Measurements from ENCODE around the gene LRMDA.

LRMDA gene

GRCh38 chr10:75851580-75852345 lies 420.3 kb downstream of the LRMDA start:
- Histone ChIP-seq H3K36me3 (ENCODE audit: control insufficient read depth, insufficient read depth, low read length) (no peaks in the 10 kb centered on the region), H3K4me1 (ENCODE audit: control insufficient read depth, insufficient read depth, low read length) (no peaks in the 10 kb centered on the region), H3K9ac (ENCODE audit: low read length) (no peak overlapping the region), H3K27me3 (ENCODE audit: control insufficient read depth, insufficient read depth, low read length) (no peaks in the 10 kb centered on the region), H3K4me3 (ENCODE audit: low read depth, low read length) (no peak overlapping the region), H3K27ac (ENCODE audit: low read depth, low read length) (no peak overlapping the region), H3K9me3 (ENCODE audit: control insufficient read depth, insufficient read depth, low read depth, low read length) (no peaks in the 10 kb centered on the region)

- H3K36me3 ChIP-seq (ENCODE audit: control insufficient read depth, insufficient read depth, low read length) = no peaks in the 10 kb centered on the region
- H3K27me3 ChIP-seq (ENCODE audit: control insufficient read depth, insufficient read depth, low read length) = no peaks in the 10 kb centered on the region
- H3K4me1 ChIP-seq (ENCODE audit: control insufficient read depth, insufficient read depth, low read length) = peaks cover 11% of the 10 kb centered on the region
- no peaks in the 10 kb centered on the region for H3K9me3 ChIP-seq (ENCODE audit: control insufficient read depth, insufficient read depth, low read depth, low read length)
- no peak overlapping the region for H3K27ac ChIP-seq (ENCODE audit: low read depth, low read length)
- no peak overlapping the region for H3K4me3 ChIP-seq (ENCODE audit: low read depth, low read length)
- H3K9ac ChIP-seq (ENCODE audit: low read length) = no peak overlapping the region
Observed at GRCh38 chr10:75852851-75853484, 421.5 kb downstream of the LRMDA start.

DNA sequence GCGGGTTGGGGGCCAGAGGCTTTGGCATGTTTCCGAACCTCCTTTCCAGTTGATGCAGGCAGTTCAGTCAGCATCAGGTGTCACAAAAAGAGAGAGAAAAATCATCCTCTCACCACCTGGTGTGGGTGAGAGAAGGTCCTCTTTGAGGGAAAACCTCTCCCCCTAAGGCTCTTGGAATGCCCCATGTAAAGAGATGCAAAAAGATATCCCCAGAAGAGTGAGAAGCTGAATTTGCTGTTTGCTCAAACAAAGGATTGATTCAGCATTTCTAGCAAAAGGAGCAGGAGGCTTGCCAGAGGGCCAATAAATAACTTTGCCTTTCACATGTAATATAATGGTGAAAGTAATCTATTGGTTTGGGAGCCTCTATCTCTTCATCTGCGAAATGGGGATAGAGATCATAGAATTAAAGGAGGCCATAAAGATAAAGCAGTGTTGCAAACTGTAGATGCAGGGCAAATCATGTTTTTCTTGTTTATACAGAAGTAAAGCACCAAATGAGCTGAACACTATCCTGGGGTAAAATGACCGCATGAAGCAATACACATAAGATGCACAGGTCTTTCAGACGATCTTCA lies 425.9 kb downstream of the LRMDA start:
- Histone ChIP-seq H3K27me3 (ENCODE audit: control insufficient read depth, insufficient read depth, low read length) (no peaks in the 10 kb centered on the region), H3K36me3 (ENCODE audit: control insufficient read depth, insufficient read depth, low read length) (no peaks in the 10 kb centered on the region), H3K4me3 (ENCODE audit: low read depth, low read length) (no peak overlapping the region), H3K4me1 (ENCODE audit: control insufficient read depth, insufficient read depth, low read length) (peaks cover 18% of the 10 kb centered on the region), H3K9ac (ENCODE audit: low read length) (no peak overlapping the region), H3K27ac (ENCODE audit: low read depth, low read length) (peak overlapping the region; percentile 47; the same call in 1 of the 2 replicates), H3K9me3 (ENCODE audit: control insufficient read depth, insufficient read depth, low read depth, low read length) (no peaks in the 10 kb centered on the region)

DNA sequence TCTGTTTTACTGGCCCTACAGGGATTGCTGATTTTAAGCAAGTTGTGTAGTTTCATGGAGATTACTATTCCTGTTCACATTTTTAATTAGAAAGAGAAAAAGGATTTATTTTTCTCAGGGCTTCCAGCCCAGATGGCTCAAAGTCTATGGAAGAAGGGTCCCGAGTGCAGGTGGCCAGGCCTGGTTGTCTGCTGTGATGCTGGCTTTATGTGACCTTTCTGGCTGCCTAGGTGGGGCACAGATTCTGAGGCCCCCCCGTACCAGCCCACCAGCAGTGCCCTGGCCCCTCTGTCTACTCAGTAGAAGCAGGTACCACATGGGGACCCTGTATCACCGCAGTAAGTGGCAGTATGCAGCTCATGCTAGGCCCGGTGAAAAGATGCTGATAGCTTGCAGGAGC lies 426.5 kb downstream of the LRMDA start:
- no peak overlapping the region for H3K27ac ChIP-seq (ENCODE audit: low read depth, low read length)

DNA sequence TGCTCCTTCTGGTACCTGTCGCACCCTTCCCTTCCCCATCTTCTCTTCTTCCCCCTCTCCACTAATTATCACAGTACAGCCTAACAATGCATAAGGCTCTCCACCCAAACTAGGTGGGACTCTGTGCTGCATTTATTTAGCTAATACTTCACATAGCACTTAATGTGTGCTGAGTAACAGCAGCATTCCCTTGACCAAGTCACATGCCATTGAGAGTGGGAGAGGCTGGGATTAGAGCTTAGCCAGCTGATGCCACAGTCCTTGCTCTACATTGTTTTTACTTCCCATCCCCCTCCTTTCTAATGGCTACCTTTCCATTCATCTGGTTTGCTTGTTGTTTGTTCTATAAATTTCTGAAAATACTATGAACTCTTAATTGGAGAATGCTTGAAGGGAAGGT lies 426.9 kb downstream of the LRMDA start:
- no peak overlapping the region for H3K4me3 ChIP-seq (ENCODE audit: low read depth, low read length)
- no peak overlapping the region for H3K27ac ChIP-seq (ENCODE audit: low read depth, low read length)
- H3K9me3 ChIP-seq (ENCODE audit: control insufficient read depth, insufficient read depth, low read depth, low read length) = no peaks in the 10 kb centered on the region
- no peaks in the 10 kb centered on the region for H3K36me3 ChIP-seq (ENCODE audit: control insufficient read depth, insufficient read depth, low read length)
- no peaks in the 10 kb centered on the region for H3K27me3 ChIP-seq (ENCODE audit: control insufficient read depth, insufficient read depth, low read length)
- H3K4me1 ChIP-seq (ENCODE audit: control insufficient read depth, insufficient read depth, low read length) = peaks cover 18% of the 10 kb centered on the region
- H3K9ac ChIP-seq (ENCODE audit: low read length) = no peak overlapping the region

More for the DNA sequence above, 426.5 kb downstream of the LRMDA start:
- no peaks in the 10 kb centered on the region for H3K27me3 ChIP-seq (ENCODE audit: control insufficient read depth, insufficient read depth, low read length)
- no peak overlapping the region for H3K4me3 ChIP-seq (ENCODE audit: low read depth, low read length)
- H3K4me1 ChIP-seq (ENCODE audit: control insufficient read depth, insufficient read depth, low read length) = peaks cover 18% of the 10 kb centered on the region
- no peaks in the 10 kb centered on the region for H3K9me3 ChIP-seq (ENCODE audit: control insufficient read depth, insufficient read depth, low read depth, low read length)
- no peak overlapping the region for H3K9ac ChIP-seq (ENCODE audit: low read length)
- no peaks in the 10 kb centered on the region for H3K36me3 ChIP-seq (ENCODE audit: control insufficient read depth, insufficient read depth, low read length)

GRCh38 chr10:75859141-75859540 lies 427.7 kb downstream of the LRMDA start:
- H3K36me3 ChIP-seq (ENCODE audit: control insufficient read depth, insufficient read depth, low read length) = no peaks in the 10 kb centered on the region
- H3K4me3 ChIP-seq (ENCODE audit: low read depth, low read length) = no peak overlapping the region
- H3K27me3 ChIP-seq (ENCODE audit: control insufficient read depth, insufficient read depth, low read length) = no peaks in the 10 kb centered on the region
- peaks cover 18% of the 10 kb centered on the region for H3K4me1 ChIP-seq (ENCODE audit: control insufficient read depth, insufficient read depth, low read length)
- H3K9ac ChIP-seq (ENCODE audit: low read length) = no peak overlapping the region
- no peak overlapping the region for H3K27ac ChIP-seq (ENCODE audit: low read depth, low read length)
- H3K9me3 ChIP-seq (ENCODE audit: control insufficient read depth, insufficient read depth, low read depth, low read length) = no peaks in the 10 kb centered on the region

DNA sequence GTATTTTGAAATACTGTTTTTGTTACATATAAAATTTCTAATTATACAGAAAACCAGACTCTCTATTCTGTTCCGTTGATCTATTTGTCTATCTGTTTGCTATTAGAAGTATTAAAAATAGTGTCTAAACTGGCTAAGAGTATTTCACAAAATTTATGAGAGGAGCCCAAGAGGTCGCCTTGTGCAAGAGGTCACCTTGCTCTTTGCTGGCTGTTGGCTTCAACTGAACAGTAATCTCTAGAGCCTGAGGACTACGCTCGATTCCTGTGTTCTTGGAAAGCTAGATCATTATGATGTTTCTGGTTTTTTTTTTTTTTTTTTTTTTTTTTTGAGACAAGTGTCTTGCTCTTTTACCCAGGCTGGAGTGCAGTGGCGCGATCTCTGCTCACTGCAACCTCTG lies 428.6 kb downstream of the LRMDA start:
- Histone ChIP-seq H3K4me1 (ENCODE audit: control insufficient read depth, insufficient read depth, low read length) (peaks cover 18% of the 10 kb centered on the region), H3K9ac (ENCODE audit: low read length) (no peak overlapping the region), H3K27me3 (ENCODE audit: control insufficient read depth, insufficient read depth, low read length) (no peaks in the 10 kb centered on the region), H3K4me3 (ENCODE audit: low read depth, low read length) (no peak overlapping the region), H3K36me3 (ENCODE audit: control insufficient read depth, insufficient read depth, low read length) (no peaks in the 10 kb centered on the region), H3K27ac (ENCODE audit: low read depth, low read length) (no peak overlapping the region), H3K9me3 (ENCODE audit: control insufficient read depth, insufficient read depth, low read depth, low read length) (no peaks in the 10 kb centered on the region)

DNA sequence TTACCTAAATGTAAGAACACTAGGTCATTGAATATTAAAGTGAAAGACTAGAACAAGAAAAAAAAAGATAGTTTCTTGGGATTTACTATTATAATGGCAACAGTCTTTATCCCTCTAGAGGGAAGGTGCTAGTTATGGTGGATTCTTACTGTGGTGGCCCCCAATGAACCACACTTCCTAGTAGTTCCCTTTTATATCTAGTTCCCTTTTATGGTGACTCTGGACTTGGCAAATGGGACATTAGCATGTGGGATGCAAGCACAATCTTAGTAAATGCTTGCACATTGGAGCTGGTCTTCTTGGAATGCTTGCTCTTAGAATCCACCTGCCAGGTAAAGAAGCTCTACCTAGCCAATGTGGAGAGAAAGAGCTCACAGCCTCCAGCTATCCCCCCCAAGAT lies 430.2 kb downstream of the LRMDA start:
- Histone ChIP-seq H3K4me3 (ENCODE audit: low read depth, low read length) (no peak overlapping the region), H3K27ac (ENCODE audit: low read depth, low read length) (no peak overlapping the region), H3K4me1 (ENCODE audit: control insufficient read depth, insufficient read depth, low read length) (peaks cover 18% of the 10 kb centered on the region), H3K27me3 (ENCODE audit: control insufficient read depth, insufficient read depth, low read length) (no peaks in the 10 kb centered on the region), H3K36me3 (ENCODE audit: control insufficient read depth, insufficient read depth, low read length) (no peaks in the 10 kb centered on the region), H3K9me3 (ENCODE audit: control insufficient read depth, insufficient read depth, low read depth, low read length) (no peaks in the 10 kb centered on the region), H3K9ac (ENCODE audit: low read length) (no peak overlapping the region)

DNA sequence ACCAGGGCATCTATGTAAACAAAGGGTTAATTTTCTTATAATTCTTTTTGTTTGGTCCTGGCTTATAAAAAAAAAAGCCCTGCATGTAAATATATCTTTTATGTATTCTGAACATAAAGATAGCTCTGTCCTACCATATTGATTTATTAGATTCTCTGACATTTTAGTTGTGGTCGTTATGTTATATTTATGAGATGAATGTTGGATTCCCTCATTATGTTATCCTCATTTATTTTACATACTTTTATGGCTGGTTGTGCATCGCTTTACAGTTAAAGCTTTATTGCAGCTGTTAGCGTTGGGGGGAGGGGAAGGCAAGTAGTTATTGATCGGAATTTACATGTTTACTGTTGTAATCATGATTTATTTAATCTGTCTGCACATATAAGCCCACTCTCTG lies 431.5 kb downstream of the LRMDA start:
- Histone ChIP-seq H3K27ac (ENCODE audit: low read depth, low read length) (no peak overlapping the region), H3K9ac (ENCODE audit: low read length) (no peak overlapping the region), H3K4me3 (ENCODE audit: low read depth, low read length) (no peak overlapping the region), H3K4me1 (ENCODE audit: control insufficient read depth, insufficient read depth, low read length) (peaks cover 7% of the 10 kb centered on the region), H3K36me3 (ENCODE audit: control insufficient read depth, insufficient read depth, low read length) (no peaks in the 10 kb centered on the region), H3K9me3 (ENCODE audit: control insufficient read depth, insufficient read depth, low read depth, low read length) (no peaks in the 10 kb centered on the region), H3K27me3 (ENCODE audit: control insufficient read depth, insufficient read depth, low read length) (no peaks in the 10 kb centered on the region)

GRCh38 chr10:75864717-75865116 lies 433.3 kb downstream of the LRMDA start:
- no peak overlapping the region for H3K9ac ChIP-seq (ENCODE audit: low read length)
- no peaks in the 10 kb centered on the region for H3K9me3 ChIP-seq (ENCODE audit: control insufficient read depth, insufficient read depth, low read depth, low read length)
- no peaks in the 10 kb centered on the region for H3K36me3 ChIP-seq (ENCODE audit: control insufficient read depth, insufficient read depth, low read length)
- no peak overlapping the region for H3K4me3 ChIP-seq (ENCODE audit: low read depth, low read length)
- no peaks in the 10 kb centered on the region for H3K27me3 ChIP-seq (ENCODE audit: control insufficient read depth, insufficient read depth, low read length)
- no peaks in the 10 kb centered on the region for H3K4me1 ChIP-seq (ENCODE audit: control insufficient read depth, insufficient read depth, low read length)
- H3K27ac ChIP-seq (ENCODE audit: low read depth, low read length) = no peak overlapping the region

All from HUES6 (cell line).